AG04449 (cell line): ENCODE data around the gene BICRA.
"Not testable (repeated sequence)": the region's sequence is repeated elsewhere in the genome, so short reads cannot be mapped to it uniquely, and the experiment has no call there.

Source experiments
- CTCF ChIA-PET: fragments of 350-600 bp; formaldehyde crosslinking; extraction: SDS; loops from one replicate; lab custom pipeline; 2021; ENCODE audit warnings: antibody characterized with exemption; lab: Yijun Ruan, JAX
- POLR2A ChIA-PET: fragments of 400-600, 350-600 bp; formaldehyde crosslinking; extraction: SDS; loops from one replicate; lab custom pipeline; 2020; ENCODE audit warnings: antibody characterized with exemption, inconsistent platforms; lab: Yijun Ruan, JAX
- DNase-seq: peaks from one replicate; pipeline ENCODE4 v3.0.0-alpha.2; 2010; ENCODE audit warnings: low read depth, low spot score
- H3K4me3 ChIP-seq: 2 replicates; pipeline ENCODE4 v1.5.1; 2011; ENCODE audit warnings: low read depth, mild to moderate bottlenecking, control low read depth, low read length
- CTCF ChIP-seq: IDR thresholded peaks from one replicate; pipeline ENCODE4 v1.5.1; 2011; ENCODE audit warnings: mild to moderate bottlenecking, moderate library complexity, low read length, control low read depth, inconsistent platforms; ENCODE audit not compliant: insufficient read depth; ENCODE audit errors: missing control alignments

The BICRA gene

GRCh38 chr19:47633996-47634395 lies 25.1 kb downstream of the BICRA start:
- ChIA-PET POLR2A (no interaction called here), CTCF (interaction anchor here (0.7 to 1.6 kb wide), 2 partner anchors 13 to 150 kb away, joined by 4 read pairs; partner anchors contain the start of gene KPTN)
- no peak for TF ChIP-seq CTCF
- H3K4me3 ChIP-seq = no peak overlapping the region
- no peak for DNase-seq

GRCh38 chr19:47635152-47635754 lies 26.3 kb downstream of the BICRA start:
- POLR2A ChIA-PET, H3K4me3 ChIP-seq, DNase-seq: not testable (repeated sequence)
- CTCF ChIA-PET = interaction anchor here (0.9 to 1.0 kb wide), 2 partner anchors 61 to 207 kb away, joined by 3 read pairs; no protein-coding TSS in a partner anchor

- ChIA-PET POLR2A (interaction anchor here (0.7 kb wide), 1 partner anchor 24 kb away, joined by 3 read pairs; no protein-coding TSS in a partner anchor), CTCF (no interaction called here)
- no peak overlapping the region for H3K4me3 ChIP-seq
- TF ChIP-seq CTCF = no peak
- no peak for DNase-seq
These were observed 28.6 kb downstream of the BICRA start for GRCh38 chr19:47637550-47637949.

GRCh38 chr19:47641891-47642485 lies 33.1 kb downstream of the BICRA start:
- DNase-seq = no peak
- no peak overlapping the region for H3K4me3 ChIP-seq
- TF ChIP-seq CTCF = no peak
- ChIA-PET POLR2A (no interaction called here), CTCF (no interaction called here)

GRCh38 chr19:47643281-47643680 lies 34.3 kb downstream of the BICRA start:
- no peak for DNase-seq
- no peak overlapping the region for H3K4me3 ChIP-seq
- no peak for TF ChIP-seq CTCF
- POLR2A ChIA-PET = no interaction called here
- CTCF ChIA-PET = no interaction called here

GRCh38 chr19:47644199-47644598 lies 35.3 kb downstream of the BICRA start:
- ChIA-PET POLR2A (no interaction called here), CTCF (no interaction called here)
- no peak for DNase-seq
- TF ChIP-seq CTCF = no peak
- H3K4me3 ChIP-seq = no peak overlapping the region
